ENCODE results near the gene GSTCD. TPM values are rescaled to one million over a fixed set of nuclear protein-coding genes. Genes with fewer than 3 reads are reported as not detected.

Gene GSTCD
- total and polyA plus RNA-seq, 4 donors = 1.5 to 17.9 (median 8.4) TPM

- no peaks in the 10 kb centered on the region for H3K9me3 ChIP-seq (ENCODE audit: control insufficient read depth in 4 of 4, insufficient read depth in 3 of 4, low read length in 3 of 4)
- H3K4me3 ChIP-seq = no peak overlapping the region
- DNase-seq (no peak), ATAC-seq (ENCODE audit: insufficient read depth, low FRiP score) (no peak)
- no peak for TF ChIP-seq CTCF (IDR thresholded peaks at IDR 0.05; ENCODE audit: control extremely low read depth, extremely low read depth)
- H3K36me3 ChIP-seq (ENCODE audit: control insufficient read depth in 4 of 4, insufficient read depth in 4 of 4, low read length in 4 of 4) = peaks cover 0 to 2% (median 0%) of the 10 kb centered on the region in 4 donors
- H3K9ac ChIP-seq (ENCODE audit: insufficient read depth in 1 of 2, low read length in 2 of 2) = no peak overlapping the region
- no peak overlapping the region for H3K27ac ChIP-seq (ENCODE audit: low read depth in 1 of 2, low read length in 1 of 2)
- H3K4me1 ChIP-seq (ENCODE audit: control insufficient read depth in 5 of 5, insufficient read depth in 5 of 5, low read length in 5 of 5) = no peaks in the 10 kb centered on the region
- H3K27me3 ChIP-seq (ENCODE audit: control insufficient read depth in 3 of 3, insufficient read depth in 3 of 3, low read length in 2 of 3) = no peaks in the 10 kb centered on the region
Observed at GRCh38 chr4:105822061-105822460, 113.5 kb downstream of the GSTCD start.

GRCh38 chr4:105828074-105828473 lies 119.5 kb downstream of the GSTCD start:
- DNase-seq (no peak), ATAC-seq (ENCODE audit: insufficient read depth, low FRiP score) (no peak)
- peaks cover 0 to 2% (median 0%) of the 10 kb centered on the region in 4 donors for H3K36me3 ChIP-seq (ENCODE audit: control insufficient read depth in 4 of 4, insufficient read depth in 4 of 4, low read length in 4 of 4)
- WGBS, 2 donors = 95 to 99% methylated on average over 2 of the region's 2 CpGs
- H3K27ac ChIP-seq (ENCODE audit: low read depth in 1 of 2, low read length in 1 of 2) = no peak overlapping the region
- H3K9ac ChIP-seq (ENCODE audit: insufficient read depth in 1 of 2, low read length in 2 of 2) = no peak overlapping the region
- no peaks in the 10 kb centered on the region for H3K4me1 ChIP-seq (ENCODE audit: control insufficient read depth in 5 of 5, insufficient read depth in 5 of 5, low read length in 5 of 5)
- TF ChIP-seq CTCF (IDR thresholded peaks at IDR 0.05; ENCODE audit: control extremely low read depth, extremely low read depth) = no peak
- H3K4me3 ChIP-seq = no peak overlapping the region
- H3K27me3 ChIP-seq (ENCODE audit: control insufficient read depth in 3 of 3, insufficient read depth in 3 of 3, low read length in 2 of 3) = no peaks in the 10 kb centered on the region
- no peaks in the 10 kb centered on the region for H3K9me3 ChIP-seq (ENCODE audit: control insufficient read depth in 4 of 4, insufficient read depth in 3 of 4, low read length in 3 of 4)

GRCh38 chr4:105831189-105831588 lies 122.6 kb downstream of the GSTCD start:
- peaks cover 0 to 2% (median 0%) of the 10 kb centered on the region in 4 donors for H3K9me3 ChIP-seq (ENCODE audit: control insufficient read depth in 4 of 4, insufficient read depth in 3 of 4, low read length in 3 of 4)
- H3K9ac ChIP-seq (ENCODE audit: insufficient read depth in 1 of 2, low read length in 2 of 2) = no peak overlapping the region

More at GRCh38 chr4:105831189-105831588, 122.6 kb downstream of the GSTCD start:
- no peak for ATAC-seq (ENCODE audit: insufficient read depth, low FRiP score)
- Histone ChIP-seq H3K4me3 (no peak overlapping the region), H3K4me1 (ENCODE audit: control insufficient read depth in 5 of 5, insufficient read depth in 5 of 5, low read length in 5 of 5) (no peaks in the 10 kb centered on the region), H3K27me3 (ENCODE audit: control insufficient read depth in 3 of 3, insufficient read depth in 3 of 3, low read length in 2 of 3) (no peaks in the 10 kb centered on the region), H3K36me3 (ENCODE audit: control insufficient read depth in 4 of 4, insufficient read depth in 4 of 4, low read length in 4 of 4) (no peaks in the 10 kb centered on the region), H3K27ac (ENCODE audit: low read depth in 1 of 2, low read length in 1 of 2) (no peak overlapping the region)
- TF ChIP-seq CTCF (IDR thresholded peaks at IDR 0.05; ENCODE audit: control extremely low read depth, extremely low read depth) = no peak
- 89 to 95% methylated on average over 2 of the region's 2 CpGs for WGBS, 2 donors
- no peak for DNase-seq

Measured in lung (tissue), 12 donors.